IPS-NIHi7 (cell line): ENCODE data around the gene GPR78.

Experiments used
- DNase-seq: peaks from one replicate; pipeline ENCODE4 v3.0.0; 2012; ENCODE audit warnings: mixed read lengths; ENCODE audit errors: extremely low spot score

Gene GPR78

DNA sequence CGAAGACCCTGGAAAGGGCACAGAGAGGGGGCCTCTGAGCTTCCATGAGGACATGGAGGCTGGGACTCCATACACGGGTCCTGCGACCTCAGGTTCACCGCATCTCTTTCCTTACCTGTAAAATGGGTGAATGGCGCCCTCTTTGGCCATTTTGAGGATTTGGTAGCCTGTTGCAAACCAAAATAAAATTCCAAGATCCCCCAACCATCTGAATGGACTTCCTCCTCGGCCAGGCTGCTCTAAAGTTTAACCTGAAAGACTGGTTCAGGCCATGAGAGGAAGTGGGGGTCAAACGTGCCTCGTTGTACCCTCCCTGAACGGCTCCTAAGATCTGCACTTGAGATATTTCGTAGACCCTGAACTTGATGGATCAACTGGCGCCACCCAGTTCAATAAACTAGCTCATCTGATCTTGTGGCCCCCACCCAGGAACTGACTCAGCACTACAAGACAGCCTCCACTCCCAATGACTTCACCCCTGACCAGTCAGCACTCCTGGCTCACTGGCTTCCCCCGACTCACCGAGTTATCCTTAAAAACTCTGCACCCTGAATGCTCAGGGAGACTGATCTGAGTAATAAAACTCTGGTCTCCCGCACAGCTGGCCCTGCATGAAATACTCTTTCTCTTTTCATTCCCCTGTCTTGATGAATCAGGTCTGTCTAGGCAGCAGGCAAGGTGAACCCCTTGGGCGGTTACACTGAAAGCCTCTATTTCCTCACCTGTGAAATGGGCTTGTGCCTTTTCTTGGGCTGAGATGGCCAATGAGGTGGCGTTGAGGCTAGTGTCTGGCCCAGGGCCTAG is 32.9 kb upstream of the GPR78 start:
- DNase-seq: peak; percentile 79

- no peak for DNase-seq
These were observed 32.1 kb upstream of the GPR78 start for GRCh38 chr4:8547912-8548730.

GRCh38 chr4:8548731-8549351 is 31.4 kb upstream of the GPR78 start:
- DNase-seq: no peak

DNA sequence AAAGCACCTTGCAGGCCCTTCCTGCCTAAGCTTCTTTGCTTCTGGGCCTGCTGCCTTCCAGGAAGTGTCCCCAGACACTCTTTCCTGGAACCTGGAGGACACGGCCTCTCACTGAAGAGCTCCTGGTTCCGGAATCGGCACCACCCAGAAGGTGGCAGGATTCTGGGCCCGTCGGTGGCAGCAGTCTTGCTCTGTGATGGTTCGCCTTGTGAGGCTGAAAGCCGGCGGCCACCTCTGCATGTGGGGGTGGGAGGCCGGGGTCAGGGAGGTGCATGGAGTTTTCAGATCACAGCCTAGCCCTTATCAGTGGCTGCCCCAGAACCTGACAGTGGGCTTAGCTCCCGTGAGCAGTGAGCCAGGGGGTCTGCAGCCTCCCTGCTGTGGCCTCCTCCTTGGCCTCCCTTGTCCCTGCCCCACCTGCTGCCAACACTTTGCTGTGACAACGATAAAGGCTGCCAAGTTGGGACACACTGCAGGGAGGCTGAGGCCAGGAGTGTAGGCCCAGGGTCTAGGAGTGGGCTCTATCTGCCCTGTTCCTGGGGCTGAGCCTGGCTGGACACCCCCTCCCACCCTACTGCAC is 30.8 kb upstream of the GPR78 start:
- DNase-seq: no peak

GRCh38 chr4:8550691-8551090 is 29.5 kb upstream of the GPR78 start:
- no peak for DNase-seq

GRCh38 chr4:8552024-8552423 is 28.2 kb upstream of the GPR78 start:
- DNase-seq: no peak

GRCh38 chr4:8552581-8553205 is 27.5 kb upstream of the GPR78 start:
- no peak for DNase-seq

- no peak for DNase-seq
These were observed 27.0 kb upstream of the GPR78 start for GRCh38 chr4:8553216-8553615.

GRCh38 chr4:8553991-8554405 is 26.2 kb upstream of the GPR78 start:
- DNase-seq: no peak

DNA sequence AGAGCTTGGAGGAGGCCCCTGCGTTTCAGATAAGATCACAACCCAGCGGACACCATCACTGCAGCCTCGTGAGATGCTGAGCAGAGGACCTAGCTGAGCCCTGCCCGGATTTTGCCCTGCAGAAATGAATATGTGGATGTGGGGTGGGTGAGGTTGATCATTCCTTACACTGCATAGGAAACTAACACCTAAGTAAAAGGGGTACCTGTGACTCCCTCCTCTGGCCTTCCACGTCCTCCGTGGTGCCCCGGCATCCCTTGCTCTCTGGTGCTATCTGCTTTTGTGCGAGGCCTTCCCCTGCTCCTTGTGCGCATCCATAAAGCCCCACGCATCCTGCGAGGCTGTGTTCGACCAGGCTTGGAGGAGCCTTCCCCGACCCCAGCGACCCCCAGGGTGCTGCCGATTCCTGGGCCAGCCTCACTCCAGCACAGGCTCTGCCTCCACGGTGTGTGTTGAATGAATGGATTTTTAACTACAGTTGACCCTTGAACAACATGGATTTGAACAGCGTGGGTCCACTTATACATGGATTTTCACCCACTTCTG is 25.6 kb upstream of the GPR78 start:
- DNase-seq: no peak

- DNase-seq: no peak
These were observed 24.5 kb upstream of the GPR78 start for GRCh38 chr4:8555716-8556115.

- DNase-seq: no peak
These were observed 23.6 kb upstream of the GPR78 start for GRCh38 chr4:8556341-8557150.

DNA sequence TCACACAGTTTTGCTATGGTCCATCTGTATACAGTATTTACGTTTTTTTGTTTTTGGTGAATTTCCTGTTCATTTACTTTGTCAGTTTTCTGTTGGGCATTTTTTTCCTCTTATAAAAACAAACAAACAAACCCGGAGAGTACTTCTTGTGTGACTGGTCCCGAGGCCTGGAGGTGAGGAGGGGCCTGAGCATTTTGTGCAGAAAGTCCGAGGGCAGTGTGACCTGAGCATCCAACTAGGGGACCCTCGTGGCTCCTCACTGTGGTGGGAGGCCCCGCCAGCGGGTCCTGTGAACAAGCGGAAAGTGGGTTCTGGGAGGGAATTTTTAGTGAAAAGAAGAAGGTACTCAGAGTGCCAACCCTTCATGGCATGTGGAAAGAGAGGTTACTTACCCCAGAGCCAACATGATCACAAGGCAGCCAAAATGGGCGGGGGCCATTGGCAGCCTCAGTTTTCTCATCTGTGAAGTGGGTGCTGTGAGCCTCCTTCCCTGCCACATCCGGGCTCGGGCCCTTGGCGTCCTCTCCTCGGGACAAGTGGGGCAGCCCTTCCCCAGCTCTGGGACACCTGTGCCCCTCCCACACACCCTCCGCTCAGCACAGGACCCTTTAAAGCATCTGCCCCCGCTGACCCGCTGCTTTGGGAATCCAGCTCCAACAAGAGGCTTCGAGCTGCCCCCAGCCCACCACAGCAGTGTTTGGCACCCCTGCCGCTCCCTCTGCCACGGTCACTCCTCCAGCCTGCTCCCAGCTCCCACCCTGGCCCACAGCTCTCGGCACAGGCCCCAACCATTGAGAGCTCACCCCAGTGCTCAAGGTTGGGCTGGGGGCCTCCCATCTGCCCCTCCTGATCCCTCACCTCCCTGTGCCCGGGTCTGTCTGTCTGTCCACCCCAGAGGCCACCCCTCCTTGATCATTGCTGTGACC is 22.8 kb upstream of the GPR78 start:
- no peak for DNase-seq

- DNase-seq: no peak
These were observed 21.9 kb upstream of the GPR78 start for GRCh38 chr4:8558080-8558960.

DNA sequence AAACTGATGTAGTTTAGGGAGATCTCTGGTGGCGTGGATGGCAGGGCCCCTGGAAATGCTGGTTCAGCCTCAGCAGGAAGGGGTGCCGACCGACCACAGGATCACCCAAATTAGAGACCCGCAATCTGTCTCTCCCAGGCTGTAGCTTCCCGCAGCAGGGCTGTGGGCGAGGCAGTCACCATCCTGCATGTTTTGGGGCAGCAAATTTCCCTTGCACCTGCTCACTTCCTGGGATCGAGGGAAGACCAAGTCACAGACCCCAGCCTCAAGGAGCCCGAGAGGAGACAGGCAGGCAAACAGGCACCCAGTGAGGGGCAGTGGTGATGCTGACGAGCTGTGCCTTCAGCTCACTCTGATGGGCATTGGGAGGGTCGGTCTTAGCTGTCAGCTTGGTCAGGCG is 21.2 kb upstream of the GPR78 start:
- no peak for DNase-seq

GRCh38 chr4:8559524-8560264 is 20.5 kb upstream of the GPR78 start:
- no peak for DNase-seq

GRCh38 chr4:8560265-8561047 is 19.7 kb upstream of the GPR78 start:
- DNase-seq: no peak
